ENCODE data around the gene GRIN3A. TPM values are rescaled to one million over a fixed set of nuclear protein-coding genes. Genes with fewer than 3 reads are reported as not detected.

The GRIN3A gene
- total RNA-seq, 1 experiment from 2014 or later, result not detected

DNA sequence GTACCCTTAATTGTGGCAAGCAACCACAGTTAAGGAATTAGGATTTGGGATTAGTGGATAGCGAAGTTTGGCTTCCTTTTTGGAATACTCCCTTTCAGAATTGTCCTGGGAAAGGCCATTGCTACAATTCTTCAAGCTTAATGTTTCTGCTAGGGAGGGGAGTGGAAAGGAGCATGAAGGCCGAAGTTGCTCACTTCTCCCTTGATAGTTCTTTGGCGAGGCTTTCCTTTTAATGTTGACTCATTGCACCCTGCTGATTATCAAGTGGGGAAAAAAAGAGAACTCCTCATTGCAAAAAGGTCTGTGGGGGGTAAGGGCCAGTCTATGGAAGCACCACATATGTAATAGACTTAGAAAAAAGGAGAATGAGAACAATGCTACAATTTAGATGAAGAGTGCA, 30.7 kb downstream of the GRIN3A start:
- Histone ChIP-seq H4K5ac (ENCODE audit: insufficient read length, low read depth, low read length) (no peak overlapping the region), H3K14ac (ENCODE audit: insufficient read depth, low read length) (no peak overlapping the region), H3K79me1 (ENCODE audit: insufficient read depth, low read depth, low read length, poor library complexity, severe bottlenecking) (no peaks in the 10 kb centered on the region), H2BK120ac (ENCODE audit: low read depth, low read length, poor library complexity, severe bottlenecking) (no peak overlapping the region), H3K27me3 (ENCODE audit: insufficient read depth, low read length) (no peaks in the 10 kb centered on the region), H3K4me1 (ENCODE audit: insufficient read depth, low read length) (no peaks in the 10 kb centered on the region; the same call in 1 of the 2 replicates), H2AFZ (ENCODE audit: low read length) (no peak overlapping the region), H2AK5ac (ENCODE audit: insufficient read length, low read length) (no peak overlapping the region), H4K20me1 (ENCODE audit: control insufficient read depth, insufficient read depth, insufficient read length) (no peaks in the 10 kb centered on the region), H2BK12ac (ENCODE audit: insufficient read length, low read depth, low read length) (no peak overlapping the region), H3K56ac (ENCODE audit: insufficient read length, low read depth, low read length) (no peak overlapping the region), H3K9me3 (ENCODE audit: control insufficient read depth, low read depth, low read length) (no peaks in the 10 kb centered on the region), H2BK5ac (ENCODE audit: insufficient read length, low read length) (no peak overlapping the region), H3K23me2 (ENCODE audit: insufficient read length, low read depth, low read length, poor library complexity, severe bottlenecking) (peaks cover 4% of the 10 kb centered on the region), H2BK20ac (ENCODE audit: low read depth, low read length, poor library complexity, severe bottlenecking) (no peak overlapping the region), H3K23ac (ENCODE audit: insufficient read length, low read depth, low read length) (no peak overlapping the region), H3K27ac (ENCODE audit: insufficient read length, low read depth, low read length) (no peak overlapping the region), H3K18ac (ENCODE audit: insufficient read length, low read depth, low read length) (no peak overlapping the region), H3T11ph (ENCODE audit: low read length) (no peak overlapping the region), H3K4me2 (ENCODE audit: insufficient read depth, insufficient read length, low read length) (no peak overlapping the region), H3K79me2 (ENCODE audit: insufficient read depth, low read length) (no peaks in the 10 kb centered on the region), H2BK15ac (ENCODE audit: low read depth, low read length) (no peak overlapping the region), H4K91ac (ENCODE audit: insufficient read length, low read depth, low read length) (no peak overlapping the region), H3K4ac (ENCODE audit: low read depth, low read length) (no peak overlapping the region), H4K8ac (replicated peaks; ENCODE audit: insufficient read length, low read depth, low read length) (no peak overlapping the region), H3K9ac (ENCODE audit: extremely low read depth, insufficient read length, low read length) (no peak overlapping the region)
- H3K4me1 Mint-ChIP-seq, result peaks cover 8 to 15% of the 10 kb centered on the region in 2 experiments
- H3K36me3 Mint-ChIP-seq (ENCODE audit: insufficient read depth in 1 of 3, low read depth in 3 of 3), result no peaks in the 10 kb centered on the region
- H3K27me3 Mint-ChIP-seq (ENCODE audit: low read depth), result peaks cover 20% of the 10 kb centered on the region
- no peak overlapping the region for H3K4me3 Mint-ChIP-seq
- no peaks in the 10 kb centered on the region for H3K9me3 Mint-ChIP-seq
- TF ChIP-seq, protein P1, sequence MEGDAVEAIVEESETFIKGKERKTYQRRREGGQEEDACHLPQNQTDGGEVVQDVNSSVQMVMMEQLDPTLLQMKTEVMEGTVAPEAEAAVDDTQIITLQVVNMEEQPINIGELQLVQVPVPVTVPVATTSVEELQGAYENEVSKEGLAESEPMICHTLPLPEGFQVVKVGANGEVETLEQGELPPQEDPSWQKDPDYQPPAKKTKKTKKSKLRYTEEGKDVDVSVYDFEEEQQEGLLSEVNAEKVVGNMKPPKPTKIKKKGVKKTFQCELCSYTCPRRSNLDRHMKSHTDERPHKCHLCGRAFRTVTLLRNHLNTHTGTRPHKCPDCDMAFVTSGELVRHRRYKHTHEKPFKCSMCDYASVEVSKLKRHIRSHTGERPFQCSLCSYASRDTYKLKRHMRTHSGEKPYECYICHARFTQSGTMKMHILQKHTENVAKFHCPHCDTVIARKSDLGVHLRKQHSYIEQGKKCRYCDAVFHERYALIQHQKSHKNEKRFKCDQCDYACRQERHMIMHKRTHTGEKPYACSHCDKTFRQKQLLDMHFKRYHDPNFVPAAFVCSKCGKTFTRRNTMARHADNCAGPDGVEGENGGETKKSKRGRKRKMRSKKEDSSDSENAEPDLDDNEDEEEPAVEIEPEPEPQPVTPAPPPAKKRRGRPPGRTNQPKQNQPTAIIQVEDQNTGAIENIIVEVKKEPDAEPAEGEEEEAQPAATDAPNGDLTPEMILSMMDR (conservative IDR thresholded peaks at IDR 0.05), result no peak
- no CpG with 5 or more reads among the region's 3 CpGs for WGBS (ENCODE audit: extremely low coverage, insufficient read length, low lambda C conversion rate)
- no peak overlapping the region for H3K27ac Mint-ChIP-seq
- no peak for DNase-seq

All from H9 (cell line).